ENCODE measurements around the gene KCNQ1. TPM values are rescaled to one million over a fixed set of nuclear protein-coding genes. Genes with fewer than 3 reads are reported as not detected.

Gene KCNQ1
- total RNA-seq, 2 donors from 2014 or later = 38.9 to 46.1 TPM

DNA sequence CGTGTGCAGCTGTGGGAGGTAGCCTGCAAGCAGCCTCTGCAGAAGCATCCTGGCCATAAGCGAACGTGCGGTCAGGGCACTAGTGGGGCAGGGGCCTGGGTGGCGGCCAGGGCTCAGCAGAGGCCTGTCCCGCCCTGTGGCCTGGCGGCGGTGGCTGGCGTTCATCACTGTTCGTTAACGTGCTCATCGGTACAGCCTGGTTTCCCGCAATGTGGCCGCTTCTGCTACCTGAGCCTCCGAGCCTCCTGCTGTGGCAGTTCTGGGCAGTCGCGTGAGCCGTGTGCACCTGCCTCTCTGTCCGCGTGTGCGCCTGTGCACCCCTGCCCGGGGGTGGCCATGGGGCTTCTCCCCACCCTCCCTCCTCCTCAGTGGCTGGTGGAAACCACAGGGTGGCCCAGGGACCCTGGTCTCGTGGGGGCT is 137.1 kb downstream of the KCNQ1 start:
- Histone ChIP-seq H3K27ac (no peak overlapping the region), H3K9me3 (no peaks in the 10 kb centered on the region), H3K36me3 (replicated peaks in 1 of 2; ENCODE audit: insufficient read depth in 1 of 2, low read depth in 2 of 2) (peaks cover 0 to 3% of the 10 kb centered on the region in 2 donors), H3K27me3 (no peaks in the 10 kb centered on the region), H3K4me3 (no peak overlapping the region), H3K4me1 (no peaks in the 10 kb centered on the region)
- DNase-seq = peak; percentile 1 to 9 (median 5)
- 94 to 97% methylated on average over 13 to 17 of the region's 23 CpGs for WGBS, 2 donors
- ATAC-seq = no peak
- intact Hi-C loops (cut with DNase I) = no loop called here
- TF ChIP-seq, protein P1, sequence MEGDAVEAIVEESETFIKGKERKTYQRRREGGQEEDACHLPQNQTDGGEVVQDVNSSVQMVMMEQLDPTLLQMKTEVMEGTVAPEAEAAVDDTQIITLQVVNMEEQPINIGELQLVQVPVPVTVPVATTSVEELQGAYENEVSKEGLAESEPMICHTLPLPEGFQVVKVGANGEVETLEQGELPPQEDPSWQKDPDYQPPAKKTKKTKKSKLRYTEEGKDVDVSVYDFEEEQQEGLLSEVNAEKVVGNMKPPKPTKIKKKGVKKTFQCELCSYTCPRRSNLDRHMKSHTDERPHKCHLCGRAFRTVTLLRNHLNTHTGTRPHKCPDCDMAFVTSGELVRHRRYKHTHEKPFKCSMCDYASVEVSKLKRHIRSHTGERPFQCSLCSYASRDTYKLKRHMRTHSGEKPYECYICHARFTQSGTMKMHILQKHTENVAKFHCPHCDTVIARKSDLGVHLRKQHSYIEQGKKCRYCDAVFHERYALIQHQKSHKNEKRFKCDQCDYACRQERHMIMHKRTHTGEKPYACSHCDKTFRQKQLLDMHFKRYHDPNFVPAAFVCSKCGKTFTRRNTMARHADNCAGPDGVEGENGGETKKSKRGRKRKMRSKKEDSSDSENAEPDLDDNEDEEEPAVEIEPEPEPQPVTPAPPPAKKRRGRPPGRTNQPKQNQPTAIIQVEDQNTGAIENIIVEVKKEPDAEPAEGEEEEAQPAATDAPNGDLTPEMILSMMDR (IDR thresholded peaks at IDR 0.05) = no peak
- TF ChIP-seq POLR2A (IDR thresholded peaks at IDR 0.05) = no peak

GRCh38 chr11:2582351-2582945 is 137.6 kb downstream of the KCNQ1 start:
- peaks cover 0 to 3% of the 10 kb centered on the region in 2 donors for H3K36me3 ChIP-seq (replicated peaks in 1 of 2; ENCODE audit: insufficient read depth in 1 of 2, low read depth in 2 of 2)
- no peak overlapping the region for H3K27ac ChIP-seq
- intact Hi-C loops (cut with DNase I) = no loop called here
- no peaks in the 10 kb centered on the region for H3K27me3 ChIP-seq
- peak; percentile 1 to 13 (median 8) for DNase-seq
- ATAC-seq = no peak
- no peaks in the 10 kb centered on the region for H3K9me3 ChIP-seq
- WGBS, 2 donors = 79 to 92% methylated on average over 8 to 11 of the region's 12 CpGs
- no peaks in the 10 kb centered on the region for H3K4me1 ChIP-seq
- H3K4me3 ChIP-seq = no peak overlapping the region
- TF ChIP-seq, protein P1 (IDR thresholded peaks at IDR 0.05) = no peak
- no peak for TF ChIP-seq POLR2A (IDR thresholded peaks at IDR 0.05)

DNA sequence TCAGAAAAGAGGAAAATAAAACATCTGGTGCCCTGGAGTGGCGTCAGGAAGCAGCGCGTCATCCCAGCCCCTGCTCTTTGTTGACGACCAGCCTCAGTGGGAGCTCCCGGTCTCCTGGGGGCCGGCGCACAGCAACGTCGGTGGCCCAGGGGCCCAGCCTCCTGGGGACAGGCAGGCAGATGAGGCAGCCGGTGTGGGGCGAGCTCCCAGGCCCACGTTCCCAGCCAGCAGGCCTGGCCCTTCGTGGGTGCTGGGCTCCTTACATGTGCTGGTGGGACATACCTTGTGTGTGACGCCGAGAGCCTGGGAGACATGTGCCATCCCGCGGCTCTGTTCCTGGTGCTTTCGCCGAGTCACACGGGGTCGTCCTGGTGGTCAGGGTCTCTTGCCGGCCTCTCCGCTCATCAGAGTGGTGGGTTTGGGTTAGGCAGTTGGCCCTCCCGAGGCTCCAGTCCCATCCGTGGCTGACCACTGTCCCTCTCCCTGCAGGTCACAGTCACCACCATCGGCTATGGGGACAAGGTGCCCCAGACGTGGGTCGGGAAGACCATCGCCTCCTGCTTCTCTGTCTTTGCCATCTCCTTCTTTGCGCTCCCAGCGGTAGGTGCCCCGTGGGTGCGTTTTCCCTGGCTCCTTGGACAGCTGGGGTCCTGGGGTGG is 138.3 kb downstream of the KCNQ1 start:
- no peaks in the 10 kb centered on the region for H3K27me3 ChIP-seq
- H3K4me1 ChIP-seq = no peaks in the 10 kb centered on the region
- no peak for ATAC-seq
- no peak overlapping the region for H3K27ac ChIP-seq
- peak in 3 of 4 donors; percentile 4 to 10 (median 7) for DNase-seq
- intact Hi-C loops (cut with DNase I) = no loop called here
- H3K36me3 ChIP-seq (replicated peaks in 1 of 2; ENCODE audit: insufficient read depth in 1 of 2, low read depth in 2 of 2) = peaks cover 0 to 3% of the 10 kb centered on the region in 2 donors
- no peaks in the 10 kb centered on the region for H3K9me3 ChIP-seq
- TF ChIP-seq POLR2A (IDR thresholded peaks at IDR 0.05) = no peak
- TF ChIP-seq, protein P1 (IDR thresholded peaks at IDR 0.05) = no peak
- WGBS, 2 donors = 87 to 90% methylated on average over 26 to 33 of the region's 33 CpGs
- no peak overlapping the region for H3K4me3 ChIP-seq

- H3K36me3 ChIP-seq (replicated peaks in 1 of 2; ENCODE audit: insufficient read depth in 1 of 2, low read depth in 2 of 2) = peaks cover 0 to 5% of the 10 kb centered on the region in 2 donors
- no peaks in the 10 kb centered on the region for H3K4me1 ChIP-seq
- no peak overlapping the region for H3K4me3 ChIP-seq
- ATAC-seq = no peak
- no peak overlapping the region for H3K27ac ChIP-seq
- DNase-seq = peak in 1 of 4 donors; percentile 4
- no peaks in the 10 kb centered on the region for H3K9me3 ChIP-seq
- no peaks in the 10 kb centered on the region for H3K27me3 ChIP-seq
- TF ChIP-seq POLR2A (IDR thresholded peaks at IDR 0.05) = no peak
- TF ChIP-seq, protein P1 (IDR thresholded peaks at IDR 0.05) = no peak
- intact Hi-C loops (cut with DNase I) = no loop called here
- WGBS, 2 donors = 91 to 94% methylated on average over 3 to 6 of the region's 6 CpGs
Observed at GRCh38 chr11:2583605-2583958, 138.8 kb downstream of the KCNQ1 start.

- no peaks in the 10 kb centered on the region for H3K4me1 ChIP-seq
- ATAC-seq (no peak), DNase-seq (no peak)
- H3K36me3 ChIP-seq (replicated peaks in 1 of 2; ENCODE audit: insufficient read depth in 1 of 2, low read depth in 2 of 2) = peaks cover 0 to 5% of the 10 kb centered on the region in 2 donors
- no peak overlapping the region for H3K4me3 ChIP-seq
- no peak overlapping the region for H3K27ac ChIP-seq
- no peaks in the 10 kb centered on the region for H3K27me3 ChIP-seq
- intact Hi-C loops (cut with DNase I) = no loop called here
- no peaks in the 10 kb centered on the region for H3K9me3 ChIP-seq
- 67 to 95% methylated on average over 4 of the region's 4 CpGs for WGBS, 2 donors
- no peak for TF ChIP-seq POLR2A (IDR thresholded peaks at IDR 0.05)
- TF ChIP-seq, protein P1 (IDR thresholded peaks at IDR 0.05) = no peak
Observed at GRCh38 chr11:2584434-2584811, 139.6 kb downstream of the KCNQ1 start.

Measured in body of pancreas (tissue), 4 donors.